NCI-H2196 treated with DMSO at 0.1 percent for 48 hours (cell line): ENCODE results near the gene HSH2D.
"Not testable (repeated sequence)": the region's sequence is repeated elsewhere in the genome, so short reads cannot be mapped to it uniquely, and the experiment has no call there.

Experiments used
- DNase-seq: peaks from one replicate; lab custom pipeline; 2025; ENCODE audit not compliant: unreplicated experiment; lab: John Stamatoyannopoulos, UW

Gene HSH2D, protein sequence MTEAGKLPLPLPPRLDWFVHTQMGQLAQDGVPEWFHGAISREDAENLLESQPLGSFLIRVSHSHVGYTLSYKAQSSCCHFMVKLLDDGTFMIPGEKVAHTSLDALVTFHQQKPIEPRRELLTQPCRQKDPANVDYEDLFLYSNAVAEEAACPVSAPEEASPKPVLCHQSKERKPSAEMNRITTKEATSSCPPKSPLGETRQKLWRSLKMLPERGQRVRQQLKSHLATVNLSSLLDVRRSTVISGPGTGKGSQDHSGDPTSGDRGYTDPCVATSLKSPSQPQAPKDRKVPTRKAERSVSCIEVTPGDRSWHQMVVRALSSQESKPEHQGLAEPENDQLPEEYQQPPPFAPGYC

DNA sequence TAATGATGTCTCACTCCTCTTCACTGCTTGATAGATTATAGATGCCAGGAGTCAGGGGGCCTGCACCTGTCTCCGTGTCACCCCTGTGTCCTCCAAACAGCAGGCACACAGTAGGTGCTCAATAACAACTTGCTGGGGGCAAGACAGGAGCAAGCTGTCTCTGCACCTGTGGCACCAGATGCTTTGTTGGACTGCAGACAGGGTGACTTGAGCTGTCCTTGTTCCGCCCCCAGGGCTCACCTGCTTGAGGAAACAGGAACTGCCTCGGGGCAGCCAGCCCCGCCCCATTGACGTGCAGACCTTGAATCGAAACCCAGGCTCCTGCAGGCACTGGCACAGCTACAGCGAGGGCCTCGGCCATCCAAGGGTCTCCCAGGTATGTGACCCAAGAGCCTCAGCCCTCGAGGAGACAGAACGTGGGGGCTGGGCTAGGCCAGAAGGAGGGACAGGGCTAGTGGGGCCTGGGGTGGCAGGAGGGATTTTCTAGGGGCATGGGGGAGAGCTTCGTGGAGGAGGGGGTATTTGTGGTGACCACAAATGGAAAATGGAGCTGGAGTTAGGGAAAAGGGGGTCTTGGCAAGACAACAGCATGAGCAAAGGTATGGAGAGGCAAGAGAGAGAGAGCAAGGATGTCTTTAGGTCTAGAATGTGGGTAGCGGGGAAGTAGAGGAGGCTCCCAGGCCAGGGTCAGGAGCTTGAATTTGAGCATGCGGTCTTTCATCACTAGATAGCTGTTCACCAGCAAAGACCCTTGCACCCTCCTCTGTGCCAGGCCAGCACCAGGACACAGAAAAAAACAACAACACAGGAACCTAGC is at the start of gene HSH2D:
Gene HSH2D (plus strand): TSS at position 287 of the 817 bp plus-strand sequence. CDS start 5,066 bp downstream, outside the sequence.
- peak; percentile 61 for DNase-seq

DNA sequence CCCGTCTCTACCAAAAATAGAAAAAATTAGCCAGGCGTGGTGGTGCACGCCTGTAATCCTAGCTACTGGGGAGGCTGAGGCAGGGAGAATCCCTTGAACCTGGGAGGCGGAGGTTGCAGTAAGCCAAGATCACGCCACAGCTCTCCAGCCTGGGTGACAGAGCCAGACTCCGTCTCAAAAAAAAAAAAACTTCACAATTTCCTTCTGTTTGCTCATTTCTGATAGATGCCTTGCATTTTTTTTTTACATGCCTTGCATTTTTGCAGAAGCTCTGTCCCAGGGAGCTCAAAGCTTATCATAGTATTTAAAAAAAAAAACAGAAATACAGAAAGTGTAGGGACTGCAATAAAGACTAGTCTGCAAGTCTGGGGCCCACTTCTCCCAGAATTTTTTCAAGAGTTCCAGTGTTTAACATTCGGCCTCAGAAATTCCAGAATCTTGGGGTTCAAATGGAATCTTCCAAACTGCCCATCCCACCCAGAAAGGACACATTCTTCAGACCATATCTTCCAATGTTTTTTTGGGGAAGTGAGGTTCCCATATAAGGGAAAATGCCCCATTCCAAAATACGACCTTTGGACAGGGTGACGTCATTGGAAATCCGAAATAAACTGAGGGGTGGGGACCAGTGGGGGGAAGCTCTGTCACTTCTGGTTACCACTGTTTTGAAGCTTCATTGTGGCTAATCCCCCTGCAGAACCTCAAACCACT is 49.0 kb upstream of the HSH2D start:
- no peak for DNase-seq

DNA sequence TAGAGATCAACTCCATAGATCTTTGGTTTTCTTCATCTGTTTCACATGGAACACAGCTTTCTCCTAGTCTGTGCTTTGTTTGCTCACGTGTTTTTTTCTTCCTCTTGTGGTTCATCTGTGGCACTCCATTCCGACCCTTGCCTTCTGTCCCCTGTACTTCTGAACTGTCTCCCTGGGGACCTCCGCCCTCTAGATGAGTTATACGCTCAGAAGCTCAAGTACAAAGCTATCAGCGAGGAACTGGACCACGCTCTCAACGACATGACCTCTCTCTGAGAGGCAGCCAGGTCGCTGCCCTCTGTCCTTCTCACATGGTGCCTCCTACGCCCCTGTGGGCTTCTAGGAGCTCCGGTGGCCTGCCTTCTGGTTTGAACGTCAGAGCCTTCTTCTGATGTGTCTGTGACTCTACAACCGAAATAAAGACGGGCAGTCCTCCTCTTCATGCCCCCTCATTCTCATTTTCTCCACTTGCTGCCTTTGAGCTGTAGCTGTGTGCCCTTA is 48.4 kb upstream of the HSH2D start:
- no peak for DNase-seq

- no peak for DNase-seq
These were observed 47.1 kb upstream of the HSH2D start for GRCh38 chr19:16096280-16096855.

- DNase-seq, result no peak
These were observed 45.1 kb upstream of the HSH2D start for GRCh38 chr19:16098416-16098768.

DNA sequence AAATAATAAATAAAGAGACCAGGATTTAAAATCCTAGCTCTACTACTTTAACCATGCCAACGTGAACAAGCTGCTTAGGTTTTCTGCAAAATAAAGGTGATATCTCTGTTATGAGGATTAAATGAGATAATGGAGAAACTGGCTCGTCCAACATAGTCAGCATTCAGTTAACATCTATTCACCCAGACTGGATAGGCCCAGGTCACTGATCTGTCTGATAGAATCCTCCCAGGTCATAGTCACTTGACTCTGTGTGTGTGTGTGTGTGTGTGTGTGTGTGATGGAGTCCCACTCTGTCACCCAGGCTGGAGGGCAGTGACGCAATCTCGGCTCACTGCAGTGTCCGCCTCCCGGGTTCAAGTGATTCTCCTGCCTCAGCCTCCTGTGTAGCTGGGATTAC is 44.7 kb upstream of the HSH2D start:
- DNase-seq, result no peak

DNA sequence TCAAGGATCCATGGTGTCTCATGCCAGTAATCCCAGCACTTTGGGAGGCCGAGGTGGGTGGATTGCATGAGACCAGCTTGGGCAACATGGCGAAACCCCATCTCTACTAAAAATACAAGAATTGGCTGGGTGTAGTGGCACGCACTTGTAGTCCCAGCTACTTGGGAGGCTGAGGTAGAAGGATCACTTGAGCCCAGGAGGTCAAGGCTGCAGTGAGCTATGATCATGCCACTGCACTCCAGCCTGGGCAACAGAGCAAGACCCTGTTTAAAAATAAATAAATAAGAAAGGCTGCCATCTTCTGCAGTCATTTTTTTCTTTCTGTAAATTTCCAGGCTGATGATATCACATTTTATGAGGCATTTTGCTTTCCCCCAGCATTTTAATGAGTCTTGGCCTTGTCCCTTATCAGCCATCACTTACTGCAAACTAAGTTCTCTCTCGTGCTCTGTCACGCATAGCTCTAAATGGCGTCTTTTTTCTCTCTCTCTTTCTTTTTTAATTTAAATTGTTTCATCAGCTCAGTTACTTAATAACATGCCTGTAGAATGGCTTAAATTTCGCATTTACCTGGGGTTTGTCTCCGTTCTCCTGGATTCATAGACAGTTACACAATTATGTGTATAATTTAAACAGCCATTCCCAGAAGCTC is 44.0 kb upstream of the HSH2D start:
- DNase-seq, result not testable (repeated sequence)

GRCh38 chr19:16100524-16100923 is 43.0 kb upstream of the HSH2D start:
- no peak for DNase-seq

DNA sequence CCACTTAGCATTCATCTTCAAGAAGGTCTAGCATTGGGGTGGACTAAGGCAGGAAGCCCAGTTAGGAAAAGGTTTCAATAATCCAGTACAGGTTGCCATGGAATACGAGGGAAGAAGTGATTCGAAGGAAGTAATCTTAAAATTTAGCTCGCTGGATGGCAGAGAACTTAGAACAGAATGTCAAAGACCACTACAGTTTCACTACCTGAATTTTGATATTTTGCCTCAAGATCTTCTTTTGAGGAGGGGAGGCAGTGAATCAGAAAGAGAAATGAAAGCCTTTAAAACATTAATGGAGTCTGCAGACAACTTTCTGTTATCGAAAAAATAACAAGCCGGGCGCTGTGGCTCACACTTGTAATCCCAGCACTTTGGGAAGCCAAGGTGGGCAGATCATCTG is 38.8 kb upstream of the HSH2D start:
- no peak for DNase-seq

DNA sequence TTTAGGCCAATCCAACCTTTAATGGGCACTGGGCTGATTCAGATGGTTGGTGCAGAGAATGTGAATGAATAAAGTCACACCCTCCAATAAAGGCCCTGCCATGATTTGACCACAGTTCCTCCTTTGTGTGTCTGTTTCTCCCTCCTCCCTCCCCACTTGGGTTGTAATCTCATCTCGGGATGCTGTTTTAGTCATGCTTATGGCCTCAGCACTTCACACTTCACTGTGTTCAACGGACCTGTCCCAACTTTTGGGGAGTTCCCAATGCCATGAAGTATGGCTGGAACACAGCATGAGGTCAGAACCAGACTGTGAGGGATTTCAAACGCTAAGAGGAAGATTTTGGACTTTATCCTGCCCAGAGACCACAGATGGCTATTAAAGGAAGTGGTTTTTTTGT is 37.4 kb upstream of the HSH2D start:
- DNase-seq, result no peak

DNA sequence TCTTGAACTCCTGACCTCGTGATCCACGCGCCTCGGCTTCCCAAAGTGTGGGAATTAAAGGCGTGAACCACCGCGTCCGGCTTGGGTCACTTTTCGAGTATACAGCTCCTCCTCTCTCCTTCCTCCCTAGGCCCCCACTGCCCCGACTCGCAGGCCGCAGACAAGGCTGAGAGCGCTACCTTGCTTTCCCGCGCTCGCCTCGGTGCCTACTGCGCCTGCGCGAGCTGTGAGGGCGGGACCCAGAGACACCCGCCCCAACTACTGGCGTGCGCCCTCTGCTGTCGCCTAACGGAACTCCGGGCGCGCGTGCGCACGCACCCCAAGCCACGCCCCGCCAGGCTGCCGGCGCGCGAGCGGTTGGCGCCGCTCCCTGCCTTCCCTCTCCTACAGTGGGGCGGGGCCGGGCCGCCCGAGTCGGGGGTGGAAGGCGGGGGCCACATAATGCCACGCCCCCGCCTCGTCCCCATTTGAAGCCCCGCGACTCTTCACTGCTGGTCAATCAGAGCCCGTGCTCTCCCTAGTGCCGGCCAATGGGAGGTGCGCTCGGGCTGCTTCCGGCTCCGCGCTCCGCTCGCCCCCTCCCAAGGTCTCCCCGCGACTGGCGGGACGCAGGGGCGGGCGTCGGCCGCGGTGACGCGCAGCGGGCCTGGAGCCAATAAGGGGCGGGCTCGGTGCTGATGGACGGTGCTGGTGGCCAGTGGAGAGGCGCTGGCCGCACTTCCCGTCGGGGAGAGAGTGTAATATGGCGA is 32.2 kb upstream of the HSH2D start, which contains the start of gene RAB8A:
Gene RAB8A (plus strand): TSS at position 730 of the 749 bp plus-strand sequence. CDS start 13 bp downstream, at position 743.
- DNase-seq, result peak; percentile 99

- no peak for DNase-seq
These were observed 31.4 kb upstream of the HSH2D start for GRCh38 chr19:16111909-16112752.

- no peak for DNase-seq
These were observed 30.7 kb upstream of the HSH2D start for GRCh38 chr19:16112778-16113177.

DNA sequence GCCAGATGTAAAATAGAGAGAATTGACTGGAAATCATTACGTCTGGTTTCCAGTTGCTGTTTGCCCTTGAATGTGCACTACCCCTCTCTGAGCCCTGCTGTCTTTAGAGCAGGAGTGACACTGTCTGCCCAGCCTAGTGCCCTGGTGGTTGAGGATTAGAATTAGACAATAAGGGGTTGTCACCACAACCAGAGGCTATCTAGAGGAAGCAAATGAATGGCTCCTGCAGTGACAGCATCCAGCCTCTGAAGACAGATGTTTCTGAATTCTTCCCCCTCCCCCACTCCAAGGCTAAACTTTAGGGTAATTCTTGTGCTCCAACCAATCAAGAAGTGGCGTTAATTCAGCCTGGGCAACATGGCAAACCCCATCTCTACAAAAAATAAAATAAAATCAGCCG is 29.8 kb upstream of the HSH2D start:
- DNase-seq, result no peak

GRCh38 chr19:16115301-16116039 is 28.0 kb upstream of the HSH2D start:
- no peak for DNase-seq

- DNase-seq, result no peak
These were observed 27.4 kb upstream of the HSH2D start for GRCh38 chr19:16116067-16116466.

DNA sequence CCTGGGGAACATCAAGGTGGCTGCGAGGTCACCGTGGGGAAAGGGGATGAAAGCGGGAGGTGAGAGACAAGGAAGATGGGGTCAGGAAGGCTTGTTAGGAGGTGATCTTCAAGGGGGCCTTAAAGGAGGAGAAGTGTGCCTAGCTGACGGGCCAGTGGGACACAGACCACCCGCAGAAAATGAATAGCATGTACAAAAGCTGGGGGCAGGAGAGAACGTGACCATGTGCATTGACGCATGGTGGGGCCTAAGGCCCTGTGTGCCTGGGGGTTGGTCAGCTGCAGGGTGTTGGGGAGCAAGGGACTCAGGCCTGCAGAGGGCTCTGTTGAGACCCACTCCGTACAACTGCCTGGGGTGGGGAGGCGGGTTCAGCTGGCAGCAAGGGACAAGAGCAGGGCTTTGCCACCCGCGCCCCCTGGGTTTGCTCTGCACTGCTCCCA is 25.9 kb upstream of the HSH2D start:
- DNase-seq, result no peak

DNA sequence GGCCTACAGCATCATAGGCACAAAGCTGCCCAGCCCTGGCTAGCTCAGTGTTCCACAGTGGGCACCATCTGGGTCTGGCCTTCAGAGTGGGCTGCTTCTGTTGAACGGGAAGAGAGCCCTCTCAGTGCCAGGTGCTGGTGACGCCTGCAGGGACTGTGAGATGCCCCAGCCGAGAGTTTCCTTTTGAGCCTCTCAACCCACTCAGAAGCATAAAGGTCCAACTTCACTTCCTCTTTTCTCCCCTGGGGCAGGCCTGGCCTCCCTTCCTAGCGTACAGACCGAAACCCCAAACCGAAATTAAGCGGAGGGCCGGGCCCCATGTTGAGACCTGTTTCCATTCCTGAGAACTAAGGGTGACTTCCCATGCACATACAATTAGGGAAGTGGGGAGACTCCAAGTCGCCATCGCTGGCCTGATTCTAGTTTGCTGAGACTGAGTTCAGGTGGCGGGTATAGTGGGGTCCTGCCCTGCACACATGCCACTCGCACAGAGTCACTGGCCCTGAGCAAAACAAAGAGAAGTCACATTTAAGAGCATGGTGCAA is 24.9 kb upstream of the HSH2D start:
- DNase-seq, result no peak
